Measurements from ENCODE around the gene TFDP3. TPM values are rescaled to one million over a fixed set of nuclear protein-coding genes. Genes with fewer than 3 reads are reported as not detected.

Gene TFDP3, protein sequence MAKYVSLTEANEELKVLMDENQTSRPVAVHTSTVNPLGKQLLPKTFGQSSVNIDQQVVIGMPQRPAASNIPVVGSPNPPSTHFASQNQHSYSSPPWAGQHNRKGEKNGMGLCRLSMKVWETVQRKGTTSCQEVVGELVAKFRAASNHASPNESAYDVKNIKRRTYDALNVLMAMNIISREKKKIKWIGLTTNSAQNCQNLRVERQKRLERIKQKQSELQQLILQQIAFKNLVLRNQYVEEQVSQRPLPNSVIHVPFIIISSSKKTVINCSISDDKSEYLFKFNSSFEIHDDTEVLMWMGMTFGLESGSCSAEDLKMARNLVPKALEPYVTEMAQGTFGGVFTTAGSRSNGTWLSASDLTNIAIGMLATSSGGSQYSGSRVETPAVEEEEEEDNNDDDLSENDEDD
- total RNA-seq (not detected), polyA plus RNA-seq (ENCODE audit: insufficient read length in 6 of 6) (not detected)
- long read RNA-seq, donor 1 = 0 reads
- long read RNA-seq, donor 2 = 0 reads
- long read RNA-seq, donor 3 = 0 reads
- long read RNA-seq, donor 4 = 0 reads
- long read RNA-seq, donor 5 = 0 reads
- long read RNA-seq, donor 6 = 0 reads
- long read RNA-seq, donor 7 = 0 reads
- long read RNA-seq, donor 8 = 0 reads
- long read RNA-seq, donor 9 = 0 reads
- long read RNA-seq, donor 10 = 0 reads
- long read RNA-seq, donor 11 = 0 reads
- long read RNA-seq, donor 12 = 0 reads

DNA sequence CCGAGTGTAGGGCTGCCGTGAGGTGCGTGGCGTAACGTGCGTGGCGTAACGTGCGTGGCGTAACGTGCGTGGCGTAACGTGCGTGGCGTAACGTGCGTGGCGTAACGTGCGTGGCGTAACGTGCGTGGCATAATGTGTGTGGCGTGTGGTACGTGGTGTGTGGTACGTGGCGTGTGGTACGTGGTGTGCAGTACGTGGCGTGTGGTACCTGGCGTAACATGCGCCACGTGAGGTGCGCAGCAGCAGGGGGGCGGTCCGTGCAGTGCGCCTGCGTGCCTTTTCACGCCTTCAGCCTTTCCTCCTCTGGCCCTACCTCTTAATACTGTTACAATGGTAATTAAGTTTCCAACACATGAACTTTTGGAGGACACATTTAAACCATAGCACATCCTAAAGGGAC, at the start of gene TFDP3:
Gene TFDP3 (minus strand): TSS at position 26 of the 400 bp plus-strand sequence. CDS start 95 bp downstream, outside the sequence.
- H3K27ac ChIP-seq = no peak within 1 kb of the TSS
- no peaks in the 10 kb centered on the region for H3K36me3 ChIP-seq
- intact Hi-C loops (cut with DNase I) = no loop called here
- H3K4me1 ChIP-seq = no peaks in the 10 kb centered on the region
- H3K27me3 ChIP-seq = no peaks in the 10 kb centered on the region
- DNase-seq (no peak), ATAC-seq (no peak)
- no peaks in the 10 kb centered on the region for H3K9me3 ChIP-seq
- no peak within 1 kb of the TSS for H3K4me3 ChIP-seq
- TF ChIP-seq, protein P1, sequence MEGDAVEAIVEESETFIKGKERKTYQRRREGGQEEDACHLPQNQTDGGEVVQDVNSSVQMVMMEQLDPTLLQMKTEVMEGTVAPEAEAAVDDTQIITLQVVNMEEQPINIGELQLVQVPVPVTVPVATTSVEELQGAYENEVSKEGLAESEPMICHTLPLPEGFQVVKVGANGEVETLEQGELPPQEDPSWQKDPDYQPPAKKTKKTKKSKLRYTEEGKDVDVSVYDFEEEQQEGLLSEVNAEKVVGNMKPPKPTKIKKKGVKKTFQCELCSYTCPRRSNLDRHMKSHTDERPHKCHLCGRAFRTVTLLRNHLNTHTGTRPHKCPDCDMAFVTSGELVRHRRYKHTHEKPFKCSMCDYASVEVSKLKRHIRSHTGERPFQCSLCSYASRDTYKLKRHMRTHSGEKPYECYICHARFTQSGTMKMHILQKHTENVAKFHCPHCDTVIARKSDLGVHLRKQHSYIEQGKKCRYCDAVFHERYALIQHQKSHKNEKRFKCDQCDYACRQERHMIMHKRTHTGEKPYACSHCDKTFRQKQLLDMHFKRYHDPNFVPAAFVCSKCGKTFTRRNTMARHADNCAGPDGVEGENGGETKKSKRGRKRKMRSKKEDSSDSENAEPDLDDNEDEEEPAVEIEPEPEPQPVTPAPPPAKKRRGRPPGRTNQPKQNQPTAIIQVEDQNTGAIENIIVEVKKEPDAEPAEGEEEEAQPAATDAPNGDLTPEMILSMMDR (IDR thresholded peaks at IDR 0.05) = no peak

DNA sequence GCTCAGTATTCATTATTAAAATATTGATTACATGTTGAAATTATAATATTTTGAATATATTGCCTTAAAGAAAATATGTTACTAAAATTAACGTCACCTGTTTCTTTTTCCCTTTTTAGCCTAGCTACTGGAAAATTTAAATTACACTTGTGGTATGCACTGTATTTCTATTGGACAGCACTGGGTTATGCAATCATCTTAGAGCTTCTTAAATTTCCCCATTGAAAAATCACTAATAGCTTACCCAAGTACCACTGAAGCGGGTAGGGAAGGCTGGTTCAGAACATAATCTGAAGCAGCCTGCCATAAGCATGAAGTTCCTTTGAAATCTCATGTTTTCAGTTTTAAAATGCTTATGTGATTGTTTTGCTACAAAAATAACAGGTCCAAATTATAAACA, 49.5 kb upstream of the TFDP3 start:
- H3K27me3 ChIP-seq = no peaks in the 10 kb centered on the region
- TF ChIP-seq, protein P1 (IDR thresholded peaks at IDR 0.05) = no peak
- no peaks in the 10 kb centered on the region for H3K9me3 ChIP-seq
- no peak for DNase-seq
- H3K4me3 ChIP-seq = no peak overlapping the region
- intact Hi-C loops (cut with DNase I) = no loop called here
- no peak overlapping the region for H3K27ac ChIP-seq
- peak; percentile 71 for ATAC-seq
- H3K36me3 ChIP-seq = no peaks in the 10 kb centered on the region
- H3K4me1 ChIP-seq = no peaks in the 10 kb centered on the region

DNA sequence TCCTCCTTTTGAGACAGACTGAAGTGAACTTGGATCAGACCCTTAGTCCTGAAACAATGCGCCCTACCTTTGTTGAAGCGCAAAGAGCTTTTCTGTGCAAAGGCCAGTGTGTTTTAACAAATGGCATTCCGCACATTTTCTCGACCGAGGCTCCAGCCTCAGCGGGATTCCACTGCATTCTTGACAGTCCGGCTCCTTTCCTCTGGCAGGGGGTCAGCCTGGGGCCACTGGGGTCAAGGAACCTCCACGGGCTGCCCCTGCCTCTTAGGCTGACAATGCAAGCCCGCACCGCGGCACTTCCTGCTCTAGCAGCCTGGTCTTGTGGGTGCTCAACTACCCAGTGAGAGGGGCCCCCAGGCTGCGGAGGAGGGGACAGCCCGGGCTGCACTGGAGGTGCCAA, 47.2 kb upstream of the TFDP3 start:
- no peak for DNase-seq
- Histone ChIP-seq H3K4me1 (no peaks in the 10 kb centered on the region), H3K36me3 (no peaks in the 10 kb centered on the region), H3K27ac (no peak overlapping the region), H3K9me3 (no peaks in the 10 kb centered on the region), H3K27me3 (no peaks in the 10 kb centered on the region), H3K4me3 (no peak overlapping the region)
- intact Hi-C loops (cut with DNase I) = no loop called here
- TF ChIP-seq, protein P1 (IDR thresholded peaks at IDR 0.05) = no peak
- peak; percentile 34 for ATAC-seq

DNA sequence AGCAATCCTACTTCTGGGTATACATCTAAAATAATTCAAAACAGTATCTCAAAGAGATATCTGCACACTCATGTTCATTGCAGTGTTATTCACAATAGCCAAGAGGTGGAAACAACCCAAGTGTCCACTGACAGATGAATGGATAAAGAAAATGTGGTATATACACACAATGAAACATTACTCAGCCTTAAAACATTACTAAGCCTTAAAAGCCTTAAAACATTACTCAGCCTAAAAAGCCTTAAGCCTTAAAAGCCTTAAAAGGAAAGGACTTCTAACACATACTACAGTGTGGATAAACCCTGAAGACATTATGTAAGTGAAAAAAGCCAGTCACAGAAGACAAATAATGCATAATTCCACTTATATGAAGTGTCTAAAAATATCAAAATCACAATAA, 40.3 kb upstream of the TFDP3 start:
- TF ChIP-seq, protein P1 (IDR thresholded peaks at IDR 0.05) = no peak
- Histone ChIP-seq H3K27ac (no peak overlapping the region), H3K36me3 (no peaks in the 10 kb centered on the region), H3K9me3 (no peaks in the 10 kb centered on the region), H3K27me3 (no peaks in the 10 kb centered on the region), H3K4me1 (no peaks in the 10 kb centered on the region), H3K4me3 (no peak overlapping the region)
- intact Hi-C loops (cut with DNase I) = no loop called here
- ATAC-seq = no peak
- no peak for DNase-seq

DNA sequence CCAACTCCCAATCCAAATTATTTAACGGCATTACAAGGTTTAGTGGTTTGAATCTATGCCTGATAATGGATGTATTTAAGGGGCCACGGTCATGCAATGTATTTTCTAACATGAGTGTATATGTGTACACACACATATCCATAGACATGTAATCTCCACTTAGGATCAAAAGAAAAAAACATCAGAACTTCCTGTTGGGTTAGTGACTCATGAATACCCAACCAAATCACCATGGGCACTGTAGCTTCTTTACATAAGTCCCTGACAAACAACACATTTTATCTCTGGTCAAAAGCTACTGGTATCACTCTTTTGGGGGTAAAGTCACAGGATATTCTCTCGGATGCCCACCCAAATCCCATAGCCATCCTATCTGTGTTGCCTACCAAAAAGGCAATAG, 36.5 kb upstream of the TFDP3 start:
- ATAC-seq (no peak), DNase-seq (no peak)
- TF ChIP-seq, protein P1 (IDR thresholded peaks at IDR 0.05) = no peak
- no peaks in the 10 kb centered on the region for H3K36me3 ChIP-seq
- intact Hi-C loops (cut with DNase I) = no loop called here
- no peaks in the 10 kb centered on the region for H3K27me3 ChIP-seq
- no peak overlapping the region for H3K27ac ChIP-seq
- H3K4me1 ChIP-seq = no peaks in the 10 kb centered on the region
- H3K4me3 ChIP-seq = no peak overlapping the region
- H3K9me3 ChIP-seq = no peaks in the 10 kb centered on the region

All from left lung (tissue), 14 donors.